H4 (cell line): ENCODE measurements around the gene CASP10. TPM values are rescaled to one million over a fixed set of nuclear protein-coding genes. Genes with fewer than 3 reads are reported as not detected.

ENCODE experiments used
- total RNA-seq: library from RNA; depleted of rRNA; stranded (reverse); fragments of >200 nt; shearing (Covaris generic); gene quantifications from 2 replicates; pipeline ENCODE4 v1.2.3, GENCODE V29; 2014; rRNA removed

CASP10 gene
- total RNA-seq, 1 experiment from 2014 or later: 1.0 TPM

Other genes with a start within 250 kb of the CASP10 start
- 12.2 and 16.3 TPM in 2 replicates for gene ORC2, start 219.5 kb upstream of the CASP10 start, total RNA-seq
- 2.2 and 6.1 TPM in 2 replicates for gene HYCC2, start 111.5 kb upstream of the CASP10 start, total RNA-seq
- gene NDUFB3, start 111.1 kb upstream of the CASP10 start, total RNA-seq: 136 and 151 TPM in 2 replicates
- 11.1 and 16.9 TPM in 2 replicates for gene CFLAR, start 67.0 kb upstream of the CASP10 start, total RNA-seq
- 24.2 and 27.2 TPM in 2 replicates for gene CASP8, start 77.4 kb downstream of the CASP10 start, total RNA-seq
- gene FLACC1, start 174.2 kb downstream of the CASP10 start, total RNA-seq: 0.23 TPM in 1 of 2 replicates, not detected in the other